Vagina (tissue), 2 donors: Measurements from ENCODE around the gene ZNF81.

Source experiments
- CTCF ChIP-seq, 3 experiments: fragments of 450-650 bp in 2 of 3; fragments of 200-600 bp in 1 of 3; sonication (generic) in 1 of 3; IDR thresholded peaks; one replicate each; pipeline ENCODE4 v1.5.1; 2017 to 2019; ENCODE audit warnings: antibody characterized with exemption in 3 of 3, mild to moderate bottlenecking in 2 of 3, moderate library complexity in 2 of 3
- POLR2A ChIP-seq, 2 donors: fragments of 450-650 bp; IDR thresholded peaks; one replicate each; pipeline ENCODE4 v1.6.1; 2017; ENCODE audit warnings: antibody characterized with exemption in 2 of 2, mild to moderate bottlenecking in 2 of 2, moderate library complexity in 2 of 2

GRCh38 chrX:47933946-47934345 is 97.2 kb downstream of the ZNF81 start:
- TF ChIP-seq POLR2A (IDR thresholded peaks at IDR 0.05) (no peak), CTCF (IDR thresholded peaks at IDR 0.05) (no peak)
